Breast epithelium (tissue), 4 donors: ENCODE results near the gene RPS10. TPM values are rescaled to one million over a fixed set of nuclear protein-coding genes. Genes with fewer than 3 reads are reported as not detected.
"Not testable (repeated sequence)": the region's sequence is repeated elsewhere in the genome, so short reads cannot be mapped to it uniquely, and the experiment has no call there.

Experiments
- DNase-seq, 2 donors: peaks; one replicate each; pipeline ENCODE4 v3.0.0-alpha.2; 2019; ENCODE audit warnings: low spot score in 2 of 2
- H3K27ac ChIP-seq, 2 donors: fragments of 200-600 bp; sonication (generic) in 1 of 2; one replicate each; pipeline ENCODE4 v1.5.1; 2016 to 2019; ENCODE audit warnings: mild to moderate bottlenecking in 1 of 2
- H3K27me3 ChIP-seq, 2 donors: fragments of 200-600 bp; sonication (generic) in 1 of 2; one replicate each; pipeline versions ENCODE4 v1.5.1 to v1.6.0; 2017 to 2019; ENCODE audit warnings: control low read depth in 1 of 2, mild to moderate bottlenecking in 1 of 2
- H3K36me3 ChIP-seq: fragments of 200-600 bp; one replicate; pipeline ENCODE4 v1.5.1; 2019
- H3K4me1 ChIP-seq, 2 donors: fragments of 200-600 bp; sonication (generic); one replicate each; pipeline ENCODE4 v1.5.1; 2016 to 2019; ENCODE audit warnings: control low read depth in 1 of 2
- H3K4me3 ChIP-seq, 3 donors: fragments of 200-600 bp; sonication (generic); 1 replicate in 2 of 3; 2 replicates in 1 of 3; pipeline ENCODE4 v1.5.1; 2016 to 2019; ENCODE audit warnings: mild to moderate bottlenecking in 3 of 3, moderate library complexity in 2 of 3
- H3K9me3 ChIP-seq, 2 donors: fragments of 200-600 bp; sonication (generic) in 1 of 2; one replicate each; pipeline ENCODE4 v1.5.1; 2016 to 2019; ENCODE audit warnings: control low read depth in 1 of 2
- CTCF ChIP-seq, 3 donors: fragments of 450-650 bp; IDR thresholded peaks; one replicate each; pipeline ENCODE4 v1.5.1; 2016 to 2017; ENCODE audit warnings: antibody characterized with exemption in 3 of 3, mild to moderate bottlenecking in 3 of 3, moderate library complexity in 3 of 3
- POLR2A ChIP-seq: fragments of 450-650 bp; IDR thresholded peaks from one replicate; pipeline ENCODE4 v1.6.1; 2016; ENCODE audit warnings: antibody characterized with exemption, mild to moderate bottlenecking, moderate library complexity
- POLR2AphosphoS5 ChIP-seq, 3 donors: sonication (generic); formaldehyde crosslinking; IDR thresholded peaks; one replicate each; pipeline ENCODE4 v1.6.1; 2017; ENCODE audit warnings: antibody characterized with exemption in 3 of 3
- intact Hi-C: fragments of 100-400 bp; cut with DNase I; formaldehyde crosslinking; loops from one replicate; pipeline ENCODE4 v1.15.1; 2023; ENCODE audit warnings: low total_unique reads
- total RNA-seq, 3 donors: library from RNA; depleted of rRNA; stranded (reverse); fragments of >200 nt; gene quantifications; one replicate each; pipeline ENCODE4 v1.1.0, GENCODE V29; 2016

The RPS10 gene
- total RNA-seq, 3 donors from 2014 or later = 2,573 to 5,786 (median 4,399) TPM

GRCh38 chr6:34414999-34415858 lies 10.6 kb downstream of the RPS10 start:
- Histone ChIP-seq H3K36me3 (no peaks in the 10 kb centered on the region), H3K9me3 (no peaks in the 10 kb centered on the region), H3K4me1 (peaks cover 0 to 4% of the 10 kb centered on the region in 2 donors), H3K4me3 (peak overlapping the region in 1 of 3 donors; percentile 25), H3K27me3 (no peaks in the 10 kb centered on the region), H3K27ac (peak overlapping the region; percentile 63 to 82)
- peak in 1 of 2 donors; percentile 69 for DNase-seq
- intact Hi-C loops = no loop called here
- no peak for TF ChIP-seq POLR2A
- peak in 1 of 3 donors; percentile 28 for TF ChIP-seq POLR2AphosphoS5 (IDR thresholded peaks at IDR 0.05)
- TF ChIP-seq CTCF (IDR thresholded peaks at IDR 0.05) = peak; percentile 62 to 89 (median 77)

- Histone ChIP-seq H3K4me1 (peaks cover 0 to 4% of the 10 kb centered on the region in 2 donors), H3K27ac (no peak overlapping the region), H3K9me3 (no peaks in the 10 kb centered on the region), H3K4me3 (no peak overlapping the region), H3K27me3 (no peaks in the 10 kb centered on the region), H3K36me3 (no peaks in the 10 kb centered on the region)
- TF ChIP-seq POLR2A = no peak
- no peak for TF ChIP-seq POLR2AphosphoS5 (IDR thresholded peaks at IDR 0.05)
- no peak for TF ChIP-seq CTCF (IDR thresholded peaks at IDR 0.05)
- intact Hi-C loops = no loop called here
- DNase-seq = no peak
These were observed 13.1 kb downstream of the RPS10 start for GRCh38 chr6:34412643-34413214.

- Histone ChIP-seq H3K27ac (no peak overlapping the region), H3K4me3 (no peak overlapping the region), H3K36me3 (no peaks in the 10 kb centered on the region), H3K27me3 (no peaks in the 10 kb centered on the region), H3K9me3 (no peaks in the 10 kb centered on the region), H3K4me1 (peaks cover 0 to 4% of the 10 kb centered on the region in 2 donors)
- no peak for TF ChIP-seq POLR2AphosphoS5 (IDR thresholded peaks at IDR 0.05)
- no peak for TF ChIP-seq POLR2A
- TF ChIP-seq CTCF (IDR thresholded peaks at IDR 0.05) = no peak
- intact Hi-C loops = no loop called here
- no peak for DNase-seq
These were observed 13.9 kb downstream of the RPS10 start for GRCh38 chr6:34412016-34412415.

GRCh38 chr6:34407915-34408314 lies 18.0 kb downstream of the RPS10 start:
- H3K4me1 ChIP-seq, H3K36me3 ChIP-seq, H3K27me3 ChIP-seq, H3K4me3 ChIP-seq, H3K9me3 ChIP-seq, H3K27ac ChIP-seq, intact Hi-C loops, DNase-seq: not testable (repeated sequence)

GRCh38 chr6:34396518-34396917 lies 29.4 kb downstream of the RPS10 start:
- no peak for DNase-seq
- no peaks in the 10 kb centered on the region for H3K4me1 ChIP-seq
- H3K9me3 ChIP-seq = no peaks in the 10 kb centered on the region
- no peak overlapping the region for H3K27ac ChIP-seq
- no peak overlapping the region for H3K4me3 ChIP-seq
- intact Hi-C loops = no loop called here
- H3K36me3 ChIP-seq = no peaks in the 10 kb centered on the region
- TF ChIP-seq POLR2A = no peak
- no peak for TF ChIP-seq POLR2AphosphoS5 (IDR thresholded peaks at IDR 0.05)
- TF ChIP-seq CTCF (IDR thresholded peaks at IDR 0.05) = no peak
- H3K27me3 ChIP-seq = no peaks in the 10 kb centered on the region
